ENCODE data around the gene SUMF1. TPM values are rescaled to one million over a fixed set of nuclear protein-coding genes. Genes with fewer than 3 reads are reported as not detected.

SUMF1 gene
- total RNA-seq, 1 donor from 2014 or later, result 27.9 TPM

DNA sequence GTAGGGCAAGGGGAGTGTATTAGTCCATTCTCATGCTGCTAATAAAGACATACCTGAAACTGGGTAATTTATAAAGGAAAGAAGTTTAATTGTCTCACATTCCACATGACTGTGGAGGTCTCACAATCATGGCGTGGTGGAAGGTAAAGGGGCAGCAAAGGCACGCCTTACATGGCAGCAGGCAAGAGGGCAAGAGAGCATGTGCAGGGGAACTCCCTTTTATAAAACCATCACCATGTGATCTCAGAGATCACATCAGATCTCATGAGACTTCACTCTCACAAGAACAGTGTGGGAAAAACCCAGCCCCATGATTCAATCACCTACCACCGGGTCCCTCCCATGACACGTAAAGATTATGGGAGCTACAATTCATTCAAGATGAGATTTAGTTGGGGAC is 41.4 kb downstream of the SUMF1 start:
- peak overlapping the region; percentile 82 for H3K27ac Mint-ChIP-seq
- H3K9me3 Mint-ChIP-seq, result peaks cover 4% of the 10 kb centered on the region
- DNase-seq (ENCODE audit: extremely low spot score, unreplicated experiment), result no peak
- TF ChIP-seq, protein P1, sequence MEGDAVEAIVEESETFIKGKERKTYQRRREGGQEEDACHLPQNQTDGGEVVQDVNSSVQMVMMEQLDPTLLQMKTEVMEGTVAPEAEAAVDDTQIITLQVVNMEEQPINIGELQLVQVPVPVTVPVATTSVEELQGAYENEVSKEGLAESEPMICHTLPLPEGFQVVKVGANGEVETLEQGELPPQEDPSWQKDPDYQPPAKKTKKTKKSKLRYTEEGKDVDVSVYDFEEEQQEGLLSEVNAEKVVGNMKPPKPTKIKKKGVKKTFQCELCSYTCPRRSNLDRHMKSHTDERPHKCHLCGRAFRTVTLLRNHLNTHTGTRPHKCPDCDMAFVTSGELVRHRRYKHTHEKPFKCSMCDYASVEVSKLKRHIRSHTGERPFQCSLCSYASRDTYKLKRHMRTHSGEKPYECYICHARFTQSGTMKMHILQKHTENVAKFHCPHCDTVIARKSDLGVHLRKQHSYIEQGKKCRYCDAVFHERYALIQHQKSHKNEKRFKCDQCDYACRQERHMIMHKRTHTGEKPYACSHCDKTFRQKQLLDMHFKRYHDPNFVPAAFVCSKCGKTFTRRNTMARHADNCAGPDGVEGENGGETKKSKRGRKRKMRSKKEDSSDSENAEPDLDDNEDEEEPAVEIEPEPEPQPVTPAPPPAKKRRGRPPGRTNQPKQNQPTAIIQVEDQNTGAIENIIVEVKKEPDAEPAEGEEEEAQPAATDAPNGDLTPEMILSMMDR (conservative IDR thresholded peaks at IDR 0.05), result no peak
- peaks cover 8% of the 10 kb centered on the region for H3K36me3 Mint-ChIP-seq
- H3K4me1 Mint-ChIP-seq (ENCODE audit: unreplicated experiment), result peaks cover 34% of the 10 kb centered on the region
- peak overlapping the region; percentile 21 for H3K4me3 Mint-ChIP-seq
- no peaks in the 10 kb centered on the region for H3K27me3 Mint-ChIP-seq

DNA sequence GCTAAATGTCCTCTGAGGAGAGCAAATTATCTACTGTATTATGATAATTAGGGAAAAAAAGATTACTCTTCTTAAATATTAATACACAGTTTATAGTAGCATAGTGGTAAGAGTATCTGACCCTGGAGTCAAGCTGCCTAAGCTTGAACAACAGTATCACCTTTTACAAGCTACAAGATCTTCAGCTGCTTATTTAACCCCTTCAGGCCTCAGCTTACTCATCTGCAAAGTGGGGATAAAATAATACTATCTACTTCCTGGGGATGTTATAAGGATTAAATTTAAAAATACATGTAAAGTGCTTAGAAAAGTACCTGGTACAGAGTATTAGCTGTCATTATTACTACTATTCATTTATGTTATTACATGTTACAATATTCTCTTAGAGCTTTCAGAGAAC is 42.0 kb downstream of the SUMF1 start:
- TF ChIP-seq, protein P1 (conservative IDR thresholded peaks at IDR 0.05), result no peak
- H3K4me1 Mint-ChIP-seq (ENCODE audit: unreplicated experiment), result peaks cover 34% of the 10 kb centered on the region
- H3K36me3 Mint-ChIP-seq, result peaks cover 4% of the 10 kb centered on the region
- no peaks in the 10 kb centered on the region for H3K9me3 Mint-ChIP-seq
- H3K27ac Mint-ChIP-seq, result no peak overlapping the region
- no peaks in the 10 kb centered on the region for H3K27me3 Mint-ChIP-seq
- H3K4me3 Mint-ChIP-seq, result no peak overlapping the region
- no peak for DNase-seq (ENCODE audit: extremely low spot score, unreplicated experiment)

DNA sequence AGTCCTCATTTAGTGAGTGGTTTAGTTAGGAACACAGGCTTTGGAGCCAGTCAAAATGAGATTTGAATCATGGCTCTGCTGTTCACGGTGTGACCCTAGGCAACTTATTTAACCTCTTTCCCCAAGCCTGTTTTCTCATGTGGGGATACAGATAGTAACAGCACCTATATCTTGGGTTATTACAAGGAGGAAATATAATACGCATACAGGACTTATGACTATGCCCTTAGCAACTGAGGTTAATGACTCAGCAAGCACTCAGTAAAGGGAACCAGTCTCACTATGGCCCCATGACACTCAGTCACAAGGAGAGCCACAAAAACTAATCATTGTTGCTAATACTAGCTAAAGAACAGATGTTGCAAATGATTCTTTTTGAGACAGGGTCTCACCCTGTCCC is 45.9 kb downstream of the SUMF1 start:
- H3K4me1 Mint-ChIP-seq (ENCODE audit: unreplicated experiment), result peaks cover 18% of the 10 kb centered on the region
- no peak for DNase-seq (ENCODE audit: extremely low spot score, unreplicated experiment)
- peaks cover 13% of the 10 kb centered on the region for H3K36me3 Mint-ChIP-seq
- H3K9me3 Mint-ChIP-seq, result no peaks in the 10 kb centered on the region
- H3K4me3 Mint-ChIP-seq, result no peak overlapping the region
- no peak overlapping the region for H3K27ac Mint-ChIP-seq
- TF ChIP-seq, protein P1 (conservative IDR thresholded peaks at IDR 0.05), result no peak
- H3K27me3 Mint-ChIP-seq, result no peaks in the 10 kb centered on the region

DNA sequence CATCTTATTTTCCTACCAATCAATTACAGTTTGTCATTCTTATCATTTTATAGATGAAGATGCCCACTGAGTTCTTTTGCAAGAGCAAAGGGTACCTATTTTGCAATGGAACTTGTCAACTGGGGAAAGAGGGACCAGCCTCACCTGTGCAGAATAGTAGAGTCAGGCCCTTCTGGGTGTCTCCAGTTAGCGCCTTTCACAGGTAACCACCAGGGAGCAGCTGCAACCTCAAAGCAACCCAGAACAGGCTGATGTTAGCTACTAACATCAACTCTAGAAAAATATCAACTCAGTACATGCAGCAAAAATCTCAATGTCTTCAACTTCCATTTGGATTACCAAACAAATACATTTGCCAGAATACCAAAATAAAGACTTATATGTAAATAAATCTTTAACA is 47.1 kb downstream of the SUMF1 start:
- Mint-ChIP-seq H3K4me1 (ENCODE audit: unreplicated experiment) (peaks cover 9% of the 10 kb centered on the region), H3K9me3 (no peaks in the 10 kb centered on the region), H3K27ac (no peak overlapping the region), H3K36me3 (peaks cover 17% of the 10 kb centered on the region), H3K4me3 (no peak overlapping the region), H3K27me3 (no peaks in the 10 kb centered on the region)
- TF ChIP-seq, protein P1 (conservative IDR thresholded peaks at IDR 0.05), result no peak
- no peak for DNase-seq (ENCODE audit: extremely low spot score, unreplicated experiment)

DNA sequence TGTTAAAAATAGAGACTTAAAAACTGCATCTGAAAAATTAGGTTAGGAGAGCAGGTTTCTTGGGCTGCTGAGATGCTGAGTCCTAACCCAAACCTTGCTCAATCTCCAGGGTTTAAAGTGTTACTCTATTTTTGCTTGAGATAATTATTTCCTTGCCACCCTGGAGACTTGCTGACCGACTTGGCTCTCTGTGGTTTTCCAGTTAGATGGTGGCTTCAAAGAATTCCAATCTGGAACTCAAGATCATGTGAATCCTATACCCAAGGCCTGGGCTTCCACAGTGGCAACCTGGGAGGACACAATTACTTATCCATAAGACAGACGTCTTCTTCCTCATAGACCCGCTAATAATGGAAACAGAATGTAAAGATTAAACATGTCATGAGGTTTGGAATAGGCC is 47.7 kb downstream of the SUMF1 start:
- TF ChIP-seq, protein P1 (conservative IDR thresholded peaks at IDR 0.05), result no peak
- H3K4me3 Mint-ChIP-seq, result no peak overlapping the region
- peaks cover 9% of the 10 kb centered on the region for H3K4me1 Mint-ChIP-seq (ENCODE audit: unreplicated experiment)

DNA sequence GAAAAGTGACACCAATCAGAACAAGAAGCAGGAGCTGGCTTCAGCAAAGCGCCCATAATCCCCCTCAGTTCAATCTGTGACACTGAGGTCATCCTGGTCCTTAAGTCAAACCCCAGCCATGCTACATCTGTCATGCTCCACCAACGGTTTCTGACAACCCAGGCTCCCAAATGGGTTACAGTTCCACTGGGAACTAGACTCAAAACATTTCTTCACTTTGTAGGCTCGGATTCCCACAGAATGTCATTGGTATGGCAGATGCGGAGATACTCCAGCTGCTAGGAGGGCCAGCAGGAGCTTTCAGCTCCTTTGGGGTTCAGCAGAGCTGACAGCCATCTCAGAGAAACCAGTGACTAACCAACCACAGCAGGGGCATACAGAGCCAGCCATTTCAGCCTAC is 48.9 kb downstream of the SUMF1 start:
- TF ChIP-seq, protein P1 (conservative IDR thresholded peaks at IDR 0.05), result no peak
- Mint-ChIP-seq H3K9me3 (no peaks in the 10 kb centered on the region), H3K27ac (no peak overlapping the region)

More for the DNA sequence above, 47.7 kb downstream of the SUMF1 start:
- Mint-ChIP-seq H3K9me3 (no peaks in the 10 kb centered on the region), H3K27ac (no peak overlapping the region), H3K36me3 (peaks cover 17% of the 10 kb centered on the region), H3K27me3 (no peaks in the 10 kb centered on the region)
- DNase-seq (ENCODE audit: extremely low spot score, unreplicated experiment), result no peak

More for the DNA sequence above, 48.9 kb downstream of the SUMF1 start:
- peaks cover 4% of the 10 kb centered on the region for H3K4me1 Mint-ChIP-seq (ENCODE audit: unreplicated experiment)
- peaks cover 13% of the 10 kb centered on the region for H3K36me3 Mint-ChIP-seq
- no peak overlapping the region for H3K4me3 Mint-ChIP-seq
- no peaks in the 10 kb centered on the region for H3K27me3 Mint-ChIP-seq
- no peak for DNase-seq (ENCODE audit: extremely low spot score, unreplicated experiment)

Data from type B pancreatic cell (in vitro differentiated cells).